ENCODE measurements around the gene CDH13. TPM values are rescaled to one million over a fixed set of nuclear protein-coding genes. Genes with fewer than 3 reads are reported as not detected.

CDH13 gene
- total and polyA plus RNA-seq, 10 of the 15 experiments (the other 5 are each of a cell fraction or from before 2014, with no cell fraction given) = under 0.01 to 0.05 TPM; not detected in 8

- ChIA-PET CTCF (no interaction called here), RAD21 (ENCODE audit: unreplicated experiment) (no interaction called here), SMC1A (ENCODE audit: uncharacterized antibody, unreplicated experiment) (no interaction called here), POLR2A (no interaction called here)
- Histone ChIP-seq H3K79me2 (ENCODE audit: control insufficient read depth, insufficient read depth, low read length) (no peaks in the 10 kb centered on the region), H3K9me3 (replicated peaks; ENCODE audit: control insufficient read depth, insufficient read depth, low read length) (no peaks in the 10 kb centered on the region), H2AFZ (ENCODE audit: control insufficient read depth, low read depth, low read length) (no peak overlapping the region), H3K9ac (ENCODE audit: control insufficient read depth, insufficient read depth, low read length) (no peak overlapping the region), H3K27me3 (replicated peaks in 1 of 2; ENCODE audit: control insufficient read depth in 2 of 2, insufficient read depth in 2 of 2, low read length in 1 of 2) (no peaks in the 10 kb centered on the region), H3K4me2 (ENCODE audit: control insufficient read depth, insufficient read depth) (no peak overlapping the region), H3K36me3 (ENCODE audit: control insufficient read depth in 2 of 2, insufficient read depth in 2 of 2, low read length in 1 of 2) (no peaks in the 10 kb centered on the region), H3K4me3 (no peak overlapping the region), H4K20me1 (ENCODE audit: control insufficient read depth, insufficient read depth) (no peaks in the 10 kb centered on the region), H3K27ac (ENCODE audit: control insufficient read depth, insufficient read depth) (no peak overlapping the region), H3K4me1 (ENCODE audit: control insufficient read depth, insufficient read depth, low read length) (no peaks in the 10 kb centered on the region)
- DNase-seq (ENCODE audit: low read depth, low spot score) = no peak
- intact Hi-C loops (cut with micrococcal nuclease; ENCODE audit: unreplicated experiment) = loop anchor here (10.0 kb wide), 1 partner anchor 65 kb away; no protein-coding TSS in a partner anchor
- BruUV-seq (replicated peaks) = no TSS peak
- no peak for ATAC-seq
- WGBS (ENCODE audit: insufficient coverage, insufficient replicate concordance, low lambda C conversion rate, missing lambda C conversion rate) = 15% methylated on average over 2 of the region's 2 CpGs
- TF ChIP-seq PKNOX1 (IDR thresholded peaks at IDR 0.05) (no peak), NKRF (conservative IDR thresholded peaks at IDR 0.05) (no peak), MYB (IDR thresholded peaks at IDR 0.05; ENCODE audit: borderline replicate concordance, low read depth, low read length) (no peak), SIX5 (IDR thresholded peaks at IDR 0.05; ENCODE audit: low read depth, low read length, severe bottlenecking) (no peak), RELB (IDR thresholded peaks at IDR 0.05; ENCODE audit: low read depth) (no peak), BHLHE40 (IDR thresholded peaks at IDR 0.05; ENCODE audit: borderline replicate concordance in 1 of 2, low read depth in 2 of 2, low read length in 1 of 2) (no peak), ZBTB4 (CRISPR knock-in tag; IDR thresholded peaks at IDR 0.05) (no peak), HDGF (IDR thresholded peaks at IDR 0.05) (no peak), RB1 (IDR thresholded peaks at IDR 0.05; ENCODE audit: borderline replicate concordance) (no peak), SUPT20H (IDR thresholded peaks at IDR 0.05; ENCODE audit: borderline replicate concordance, control insufficient read depth, low read depth, low read length) (no peak), DPF2 (IDR thresholded peaks at IDR 0.05) (no peak)
- no peak for FAIRE-seq
- in situ Hi-C loops (cut with MboI) = no loop called here
Measured at GRCh38 chr16:83330251-83330650, 703.5 kb downstream of the CDH13 start.
